NOMO-1 treated with dmso at 0.1 percent for 144 hours (cell line): ENCODE results near the gene MEF2B.
"Not testable (repeated sequence)": the region's sequence is repeated elsewhere in the genome, so short reads cannot be mapped to it uniquely, and the experiment has no call there.

ENCODE experiments used
- DNase-seq: peaks from one replicate; lab custom pipeline; 2025; ENCODE audit not compliant: unreplicated experiment; lab: John Stamatoyannopoulos, UW

The MEF2B gene

DNA sequence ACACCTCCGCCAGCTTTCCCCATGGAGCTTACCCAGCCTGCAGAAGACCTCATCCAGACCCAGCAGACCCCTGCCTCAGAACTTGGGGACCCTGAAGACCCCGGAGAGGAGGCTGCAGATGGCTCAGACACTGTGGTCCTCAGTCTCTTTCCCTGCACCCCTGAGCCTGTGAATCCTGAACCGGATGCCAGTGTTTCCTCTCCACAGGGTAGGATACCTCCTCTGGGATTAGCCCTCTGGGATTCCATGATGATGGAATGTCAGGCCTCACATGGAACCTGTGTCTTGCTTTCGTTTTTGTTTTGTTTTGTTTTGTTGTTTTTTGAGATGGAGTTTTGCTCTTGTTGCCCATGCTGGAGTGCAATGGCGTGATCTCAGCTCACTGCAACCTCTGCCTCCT is 23.9 kb upstream of the MEF2B start:
- no peak for DNase-seq

GRCh38 chr19:19192910-19193423 is 22.9 kb upstream of the MEF2B start:
- DNase-seq, result no peak

DNA sequence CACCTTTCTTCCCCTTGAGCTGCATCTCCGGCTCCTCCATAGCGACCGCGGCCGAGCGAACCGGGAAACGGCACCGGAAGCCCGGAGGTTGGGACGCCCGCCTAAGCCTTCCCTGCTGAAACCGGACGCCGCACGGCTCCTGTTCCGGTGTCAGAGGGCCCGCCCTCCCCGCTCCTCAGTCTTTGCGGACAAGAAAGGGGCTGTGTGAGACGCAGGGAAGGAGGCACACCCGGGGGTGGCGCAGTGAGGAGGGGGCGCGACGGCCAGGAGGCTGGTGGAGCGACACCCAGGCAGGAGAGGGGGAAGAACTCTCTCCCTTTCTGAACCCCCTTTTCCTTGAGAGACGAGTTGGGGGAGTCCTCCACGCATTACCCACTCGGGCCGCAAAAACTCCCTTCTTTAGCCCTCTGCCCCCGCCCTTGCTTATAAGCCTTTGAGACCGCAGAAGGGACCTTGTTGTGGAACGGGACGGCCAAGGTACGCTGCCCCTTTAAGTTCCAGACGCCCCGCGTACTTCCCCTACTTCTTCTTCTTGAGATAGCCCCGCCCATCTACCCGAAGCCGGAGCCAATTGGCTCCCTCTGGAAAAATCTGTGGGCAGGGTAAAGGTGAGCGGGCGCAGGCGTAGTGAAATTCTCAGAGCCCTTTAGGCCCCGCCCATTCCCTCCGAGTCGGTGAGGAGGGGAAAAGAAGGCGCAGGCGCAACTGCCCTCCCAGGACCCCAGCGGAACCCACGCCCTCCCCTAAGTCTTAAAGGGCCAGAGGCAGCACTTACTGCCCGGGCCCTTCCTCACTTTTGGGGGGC is 22.2 kb upstream of the MEF2B start, which contains the start of the genes BORCS8 and RFXANK:
Gene BORCS8 (minus strand): TSS at position 75 of the 805 bp plus-strand sequence. CDS start 35 bp downstream, at position 40.
Gene RFXANK (plus strand): TSS at position 181 of the 805 bp plus-strand sequence. CDS start 1,689 bp downstream, outside the sequence.
- DNase-seq, result peak; percentile 95

DNA sequence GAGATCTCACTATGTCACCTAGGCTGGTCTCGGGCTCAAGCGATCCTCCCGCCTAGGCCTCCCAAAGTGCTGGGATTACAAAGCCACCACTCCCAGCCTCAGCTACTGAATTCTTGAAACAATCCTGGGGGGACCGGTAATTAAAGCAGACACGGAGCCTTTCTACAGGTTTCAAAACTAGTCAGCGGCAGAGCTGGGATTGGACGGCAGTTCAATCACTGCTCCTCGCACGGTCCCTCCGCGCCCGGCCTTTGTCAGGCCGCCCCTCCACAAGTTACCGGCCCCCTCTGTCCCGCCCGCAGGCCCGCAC is 21.7 kb upstream of the MEF2B start:
- no peak for DNase-seq

- no peak for DNase-seq
Measured at GRCh38 chr19:19186742-19187141, 16.7 kb upstream of the MEF2B start.

GRCh38 chr19:19185853-19186740 is 16.0 kb upstream of the MEF2B start:
- no peak for DNase-seq

DNA sequence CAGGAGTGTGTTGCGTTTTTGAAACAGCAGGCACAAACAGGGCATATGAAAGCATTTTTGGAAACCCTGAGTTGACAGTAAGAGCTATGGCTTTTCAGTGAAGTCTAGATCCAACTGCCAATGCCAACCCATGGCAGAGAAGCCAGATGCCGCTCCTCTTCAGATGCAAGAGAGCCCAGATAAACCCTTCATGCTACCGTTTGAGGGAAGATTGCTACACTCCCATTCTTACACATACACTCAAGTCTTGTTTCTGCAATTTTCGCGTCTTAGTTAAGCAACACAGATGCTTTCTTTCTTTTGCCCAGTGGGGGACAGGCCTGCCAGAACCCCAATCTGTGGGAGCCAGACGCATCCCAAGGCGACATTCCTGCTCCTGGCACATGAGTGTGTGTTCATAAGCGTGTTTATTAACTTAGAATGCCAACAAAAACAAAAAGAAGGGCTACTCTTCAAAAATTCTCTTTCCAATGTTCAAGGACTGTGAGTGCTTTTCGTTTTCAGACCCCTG is 11.5 kb upstream of the MEF2B start:
- DNase-seq, result no peak

- DNase-seq, result no peak
Measured at GRCh38 chr19:19179548-19180441, 9.7 kb upstream of the MEF2B start.

DNA sequence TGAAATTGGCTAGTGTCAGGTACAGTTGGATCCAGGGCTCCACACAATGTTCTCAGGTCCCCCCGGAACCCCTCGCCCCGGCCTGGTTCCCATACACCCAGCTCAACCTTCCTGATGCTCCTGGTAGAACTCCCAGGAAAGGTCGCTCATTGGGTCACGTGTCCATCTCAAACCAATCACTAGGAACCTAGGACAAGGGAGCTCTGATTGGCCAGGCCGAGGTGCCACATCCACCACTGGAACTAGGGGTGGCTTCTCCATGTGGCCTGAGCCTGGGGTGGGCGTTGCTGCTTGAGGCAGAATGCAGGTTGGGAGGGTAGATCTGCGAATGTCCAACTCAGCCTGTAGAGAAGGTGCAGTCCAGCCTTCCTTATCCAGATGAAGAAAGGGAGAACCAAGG is 6.9 kb upstream of the MEF2B start:
- DNase-seq, result no peak

DNA sequence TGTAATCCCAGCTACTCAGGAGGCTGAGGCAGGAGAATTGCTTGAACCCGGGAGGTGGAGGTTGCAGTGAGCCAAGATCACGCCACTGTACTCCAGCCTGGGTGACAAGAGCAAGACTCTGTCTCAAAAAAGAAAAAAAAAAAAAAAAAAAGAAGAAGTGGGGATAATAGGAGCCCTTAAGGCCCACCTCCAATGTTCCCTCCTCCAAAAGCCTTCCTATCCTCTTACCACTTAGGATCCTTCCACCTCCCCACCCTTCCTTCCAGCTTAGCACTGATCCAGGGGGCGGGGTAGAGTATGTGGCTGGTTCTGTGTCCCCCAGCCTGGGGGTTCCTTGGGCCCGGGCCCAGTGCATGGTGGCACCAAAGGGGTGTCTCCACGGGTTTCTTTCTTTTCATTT is 3.2 kb upstream of the MEF2B start:
- not testable (repeated sequence) for DNase-seq

DNA sequence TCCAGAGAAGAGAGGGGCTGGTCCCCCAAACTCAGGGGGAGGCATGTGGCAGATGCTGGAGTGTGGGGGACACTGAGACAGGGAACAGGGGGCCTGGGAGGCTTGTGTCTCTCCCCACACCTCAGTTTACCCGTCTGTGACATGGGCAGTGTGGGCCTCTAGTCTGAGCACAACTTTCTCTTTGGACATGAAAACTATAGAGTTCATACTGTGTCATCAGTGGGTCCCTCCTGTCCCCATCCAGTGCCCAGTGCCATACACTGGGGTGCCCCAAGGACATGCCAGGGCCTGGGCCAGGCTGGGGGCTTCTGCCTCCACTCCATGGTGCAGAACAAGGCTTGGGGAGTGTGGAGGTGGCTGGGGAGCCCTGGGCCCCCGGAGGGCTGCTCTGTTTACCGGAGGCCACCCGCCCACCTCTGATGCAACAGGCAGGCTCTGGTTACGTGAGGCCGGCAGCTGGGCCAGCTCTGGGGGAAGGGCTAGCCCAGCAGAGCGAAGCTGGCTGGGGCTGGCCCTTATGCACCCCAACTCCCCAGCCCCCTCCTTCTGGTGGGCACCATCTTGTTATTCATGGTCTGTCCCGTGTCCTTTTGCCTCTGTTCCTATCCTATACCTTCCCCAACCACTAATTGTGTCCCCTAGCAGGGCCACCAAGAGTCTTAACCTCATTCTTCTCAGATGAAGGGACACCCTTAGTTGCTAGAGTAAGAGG is 1.9 kb upstream of the MEF2B start:
- DNase-seq, result no peak

- no peak for DNase-seq
Measured at GRCh38 chr19:19170873-19171672, 1.0 kb upstream of the MEF2B start.

- DNase-seq, result no peak
Measured at GRCh38 chr19:19169236-19170052, 619 bp downstream of the MEF2B start.

- DNase-seq, result no peak
Measured at GRCh38 chr19:19167612-19168011, 2.5 kb downstream of the MEF2B start.

DNA sequence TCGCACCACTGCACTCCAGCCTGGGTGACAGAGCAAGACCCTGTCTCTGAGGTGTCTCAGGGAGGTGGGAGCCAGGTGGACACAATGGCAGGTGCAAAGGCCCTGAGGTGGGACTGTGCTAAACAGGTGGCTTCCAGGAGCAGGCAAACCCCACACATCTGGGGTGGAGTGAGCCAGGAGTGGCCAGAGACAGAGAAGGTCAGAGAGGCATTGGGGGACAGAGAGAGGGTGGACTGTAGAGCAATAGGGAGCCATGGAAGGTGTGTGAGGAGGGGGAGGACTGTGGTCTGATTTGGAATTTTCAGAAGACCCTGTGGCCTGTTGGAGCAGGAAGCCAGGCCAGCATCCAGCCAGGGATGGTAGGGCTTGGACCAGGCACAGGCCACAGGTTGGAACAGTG is 4.7 kb downstream of the MEF2B start:
- no peak for DNase-seq

DNA sequence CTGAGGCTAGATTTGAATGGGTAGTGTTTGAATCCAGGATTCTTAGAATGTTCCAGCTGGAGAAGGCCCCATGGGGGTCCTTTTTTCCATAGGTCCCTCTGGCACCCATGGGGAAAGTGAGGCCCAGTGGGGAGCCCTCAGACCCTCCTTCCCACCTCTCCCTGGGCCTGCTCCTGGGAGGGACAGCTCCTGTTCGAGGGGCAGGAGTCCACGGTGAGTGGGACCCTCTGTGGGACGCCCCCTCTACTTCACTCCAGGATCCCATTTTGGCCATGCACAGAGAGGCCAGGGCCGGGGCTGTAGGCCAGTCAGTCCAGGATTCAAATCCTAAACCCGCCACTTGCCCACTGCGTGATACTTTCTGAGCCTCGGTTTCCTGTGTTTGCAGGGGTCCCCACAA is 7.6 kb downstream of the MEF2B start:
- no peak for DNase-seq

GRCh38 chr19:19160461-19161035 is 9.5 kb downstream of the MEF2B start:
- no peak for DNase-seq

- no peak for DNase-seq
Measured at GRCh38 chr19:19159534-19159933, 10.5 kb downstream of the MEF2B start.
